HepG2 (cell line): ENCODE data around the gene SLAIN2. TPM values are rescaled to one million over a fixed set of nuclear protein-coding genes. Genes with fewer than 3 reads are reported as not detected.

Experiments used
- ATAC-seq: fragments of 200-7000 bp; cut with Tn5 transposase; 3 replicates; pipeline ENCODE4 v1.9.1; 2020; ENCODE audit warnings: mild to moderate bottlenecking, moderate library complexity
- BruUV-seq: library from RNA; stranded (reverse); fragments of 400-500 nt; replicated peaks from 2 replicates; lab custom pipeline; 2021; lab: Mats Ljungman, UMichigan
- CTCF ChIA-PET: fragments of 300-600 bp; formaldehyde crosslinking; extraction: SDS; loops from one replicate; lab custom pipeline; 2021; ENCODE audit warnings: low total read pairs, inconsistent platforms, low intra/inter-chr PET ratio; lab: Yijun Ruan, JAX
- POLR2A ChIA-PET: fragments of 350-600 bp; sonication (Branson Sonifier 250); formaldehyde crosslinking; loops from one replicate; lab custom pipeline; 2020; ENCODE audit warnings: antibody characterized with exemption, inconsistent platforms; lab: Yijun Ruan, JAX
- DNase-seq: peaks from one replicate; pipeline ENCODE4 v3.0.0-alpha.2; 2015; ENCODE audit warnings: low spot score
- FAIRE-seq: peaks from 3 replicates; lab custom pipeline; 2011; peaks lifted over from hg19 to GRCh38; lab: Jason Lieb, UNC
- H2AFZ ChIP-seq: one replicate; pipeline ENCODE4 v1.6.1; 2011; ENCODE audit warnings: low read length, inconsistent platforms
- H3K27ac ChIP-seq: fragments of 300-600 bp; 3 replicates; pipeline ENCODE4 v1.8.0; 2011; ENCODE audit warnings: mixed run types, mild to moderate bottlenecking, mixed read lengths, low read length, inconsistent platforms; ENCODE audit not compliant: insufficient read depth; ENCODE audit errors: extremely low read length
- H3K27me3 ChIP-seq, 2 experiments: fragments of 200-600 bp in 1 of 2; 2 replicates in 1 of 2; 3 replicates in 1 of 2; pipeline versions ENCODE4 v1.6.0 to v1.8.0; 2011; ENCODE audit warnings: low read length in 2 of 2, mild to moderate bottlenecking in 2 of 2, moderate library complexity in 2 of 2, inconsistent platforms in 1 of 2; ENCODE audit not compliant: insufficient read depth in 2 of 2, control insufficient read depth in 1 of 2
- H3K36me3 ChIP-seq, 2 experiments: fragments of 200-600 bp in 1 of 2; replicated peaks in 1 of 2; 2 replicates in 1 of 2; 3 replicates in 1 of 2; pipeline versions ENCODE4 v1.5.1 to v1.8.0; 2011; ENCODE audit warnings: low read length in 2 of 2, inconsistent platforms in 1 of 2; ENCODE audit not compliant: insufficient read depth in 2 of 2, control insufficient read depth in 1 of 2
- H3K4me1 ChIP-seq: 2 replicates; pipeline ENCODE4 v1.5.1; 2012; ENCODE audit warnings: low read length, inconsistent platforms; ENCODE audit not compliant: insufficient read depth
- H3K4me2 ChIP-seq: 2 replicates; pipeline ENCODE4 v1.6.0; 2011; ENCODE audit warnings: low read depth, low read length, inconsistent platforms
- H3K4me3 ChIP-seq, 3 experiments: fragments of 200-600 bp in 1 of 3; sonication (generic), shearing (Covaris generic) in 1 of 3; replicated peaks in 1 of 3; 2 replicates each; pipeline ENCODE4 v1.5.1; 2011 to 2016; ENCODE audit warnings: low read length in 3 of 3, inconsistent platforms in 2 of 3, low read depth in 2 of 3, mild to moderate bottlenecking in 2 of 3, control low read depth in 1 of 3, mixed read lengths in 1 of 3; ENCODE audit not compliant: insufficient read depth in 1 of 3
- H3K79me2 ChIP-seq: one replicate; pipeline ENCODE4 v1.6.1; 2011; ENCODE audit warnings: low read length, inconsistent platforms; ENCODE audit not compliant: insufficient read depth
- H3K9ac ChIP-seq: 2 replicates; pipeline ENCODE4 v1.6.0; 2011; ENCODE audit warnings: mild to moderate bottlenecking, low read depth, low read length, inconsistent platforms; ENCODE audit not compliant: insufficient read depth
- H3K9me3 ChIP-seq: 2 replicates; pipeline ENCODE4 v1.5.1; 2012; ENCODE audit warnings: mild to moderate bottlenecking, low read length
- H4K20me1 ChIP-seq: 2 replicates; pipeline ENCODE4 v1.6.0; 2011; ENCODE audit warnings: inconsistent platforms, mild to moderate bottlenecking, low read length, moderate library complexity; ENCODE audit not compliant: insufficient read depth
- RFXANK ChIP-seq: IDR thresholded peaks from 2 replicates; pipeline ENCODE4 v1.6.1; 2016
- TCF7 ChIP-seq: sonication (generic); IDR thresholded peaks from 2 replicates; pipeline ENCODE4 v1.6.1; 2016; ENCODE audit warnings: antibody characterized with exemption, low read depth
- ZBTB8A ChIP-seq: sonication (generic); formaldehyde crosslinking; IDR thresholded peaks from 2 replicates; pipeline ENCODE4 v1.4.0; 2020; ENCODE audit warnings: mild to moderate bottlenecking, low read depth, missing genetic modification reagents, borderline replicate concordance
- ZC3H4 ChIP-seq: sonication (generic); formaldehyde crosslinking; IDR thresholded peaks from 2 replicates; pipeline ENCODE4 v1.4.0; 2020; ENCODE audit warnings: missing genetic modification reagents, borderline replicate concordance
- ZNF362 ChIP-seq: sonication (generic); formaldehyde crosslinking; IDR thresholded peaks from 2 replicates; pipeline ENCODE4 v1.4.0; 2020; ENCODE audit warnings: missing genetic modification reagents, mild to moderate bottlenecking, borderline replicate concordance
- ZNF850 ChIP-seq: sonication (generic); formaldehyde crosslinking; conservative IDR thresholded peaks from 2 replicates; pipeline ENCODE4 v1.9.0; 2021; ENCODE audit warnings: mild to moderate bottlenecking, missing genetic modification reagents
- whole genome bisulfite sequencing: methylation state at CpG from one replicate; pipeline ENCODE4 v1.1.6; 2017; ENCODE audit warnings: low lambda C conversion rate; 5-methylcytosine and 5-hydroxymethylcytosine counted together
- in situ Hi-C: cut with HindIII; loops from 2 replicates; pipeline ENCODE4 v1.10.0; 2017; ENCODE audit warnings: low pct_unique_long_range_greater_than_20kb; ENCODE audit not compliant: extremely low pct_ligation_motif_present
- intact Hi-C: fragments of 100-400 bp; cut with micrococcal nuclease; formaldehyde crosslinking; loops from one replicate; pipeline ENCODE4 v1.10.0; 2022; ENCODE audit not compliant: unreplicated experiment
- polyA plus RNA-seq, 8 experiments: library from polyadenylated mRNA; depleted of rRNA in 3 of 8; stranded (reverse) in 7 of 8; unstranded in 1 of 8; fragments of >200 nt; fragmentation: Illumina TruSeq in 4 of 8; extraction: Trizol in 4 of 8; gene quantifications; 2 replicates each; pipeline versions ENCODE4 v1.2.1 to v1.2.3, GENCODE V29; 2011 to 2016; ENCODE audit warnings: low read depth in 4 of 8, missing spikeins in 1 of 8, mixed read lengths in 1 of 8; ENCODE audit not compliant: insufficient read depth in 1 of 8
- total RNA-seq, 5 experiments: library from RNA; depleted of rRNA; stranded (reverse); fragments of >200 nt; fragmentation: Illumina TruSeq; extraction: Trizol; gene quantifications; 2 replicates each; pipeline ENCODE4 v1.2.3, GENCODE V29; 2016; ENCODE audit warnings: low read depth in 1 of 5
- TF ChIP-seq, protein P1 (sequence below): sonication (generic); formaldehyde crosslinking; IDR thresholded peaks from 2 replicates; pipeline ENCODE4 v1.4.0; 2020; ENCODE audit warnings: missing genetic modification reagents

Gene SLAIN2
- total and polyA plus RNA-seq, 2 of the 13 experiments (the other 11 are each of a cell fraction or from before 2014, with no cell fraction given): 20.7 to 22.5 TPM

- TF ChIP-seq, protein P1, sequence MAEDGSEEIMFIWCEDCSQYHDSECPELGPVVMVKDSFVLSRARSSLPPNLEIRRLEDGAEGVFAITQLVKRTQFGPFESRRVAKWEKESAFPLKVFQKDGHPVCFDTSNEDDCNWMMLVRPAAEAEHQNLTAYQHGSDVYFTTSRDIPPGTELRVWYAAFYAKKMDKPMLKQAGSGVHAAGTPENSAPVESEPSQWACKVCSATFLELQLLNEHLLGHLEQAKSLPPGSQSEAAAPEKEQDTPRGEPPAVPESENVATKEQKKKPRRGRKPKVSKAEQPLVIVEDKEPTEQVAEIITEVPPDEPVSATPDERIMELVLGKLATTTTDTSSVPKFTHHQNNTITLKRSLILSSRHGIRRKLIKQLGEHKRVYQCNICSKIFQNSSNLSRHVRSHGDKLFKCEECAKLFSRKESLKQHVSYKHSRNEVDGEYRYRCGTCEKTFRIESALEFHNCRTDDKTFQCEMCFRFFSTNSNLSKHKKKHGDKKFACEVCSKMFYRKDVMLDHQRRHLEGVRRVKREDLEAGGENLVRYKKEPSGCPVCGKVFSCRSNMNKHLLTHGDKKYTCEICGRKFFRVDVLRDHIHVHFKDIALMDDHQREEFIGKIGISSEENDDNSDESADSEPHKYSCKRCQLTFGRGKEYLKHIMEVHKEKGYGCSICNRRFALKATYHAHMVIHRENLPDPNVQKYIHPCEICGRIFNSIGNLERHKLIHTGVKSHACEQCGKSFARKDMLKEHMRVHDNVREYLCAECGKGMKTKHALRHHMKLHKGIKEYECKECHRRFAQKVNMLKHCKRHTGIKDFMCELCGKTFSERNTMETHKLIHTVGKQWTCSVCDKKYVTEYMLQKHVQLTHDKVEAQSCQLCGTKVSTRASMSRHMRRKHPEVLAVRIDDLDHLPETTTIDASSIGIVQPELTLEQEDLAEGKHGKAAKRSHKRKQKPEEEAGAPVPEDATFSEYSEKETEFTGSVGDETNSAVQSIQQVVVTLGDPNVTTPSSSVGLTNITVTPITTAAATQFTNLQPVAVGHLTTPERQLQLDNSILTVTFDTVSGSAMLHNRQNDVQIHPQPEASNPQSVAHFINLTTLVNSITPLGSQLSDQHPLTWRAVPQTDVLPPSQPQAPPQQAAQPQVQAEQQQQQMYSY (CRISPR knock-in tag): peak; percentile 76
Observed at GRCh38 chr4:48315728-48316630, 25.4 kb upstream of the SLAIN2 start (continued).

- H3K36me3 ChIP-seq: no peaks in the 10 kb centered on the region
- intact Hi-C loops: no loop called here
- no peak overlapping the region for H3K4me2 ChIP-seq
- FAIRE-seq (no peak), ATAC-seq (no peak), DNase-seq (no peak)
- H3K4me1 ChIP-seq: no peaks in the 10 kb centered on the region
- H3K79me2 ChIP-seq: no peaks in the 10 kb centered on the region
- no peak overlapping the region for H3K4me3 ChIP-seq
- CTCF ChIA-PET: no interaction called here
- no peaks in the 10 kb centered on the region for H4K20me1 ChIP-seq
- no TSS peak for BruUV-seq
- POLR2A ChIA-PET: no interaction called here
- in situ Hi-C loops: no loop called here
- no peaks in the 10 kb centered on the region for H3K9me3 ChIP-seq
- 18% methylated on average over 2 of the region's 2 CpGs for WGBS
- no peak overlapping the region for H3K27ac ChIP-seq
- H2AFZ ChIP-seq: no peak overlapping the region
- H3K9ac ChIP-seq: no peak overlapping the region
- H3K27me3 ChIP-seq: peaks cover 0 to 3% of the 10 kb centered on the region in 2 experiments; a peak in 1 of 5 replicates
- TF ChIP-seq ZC3H4: no peak
- no peak for TF ChIP-seq ZNF850 (CRISPR knock-in tag)
- no peak for TF ChIP-seq TCF7
- no peak for TF ChIP-seq RFXANK
- no peak for TF ChIP-seq ZNF362 (CRISPR knock-in tag)
- no peak for TF ChIP-seq ZBTB8A (CRISPR knock-in tag)
Observed at GRCh38 chr4:48321312-48321711, 20.0 kb upstream of the SLAIN2 start.
